ENCODE data around the gene COA7.
"Not testable (repeated sequence)": the region's sequence is repeated elsewhere in the genome, so short reads cannot be mapped to it uniquely, and the experiment has no call there.

The COA7 gene

GRCh38 chr1:52697795-52698674 lies at the start of gene COA7:
TSS of gene COA7 (minus strand) at chr1:52698347. CDS start at chr1:52698326, 21 bp downstream.
- peak; percentile 12 for DNase-seq (ENCODE audit: low read depth, low spot score)

- no peak for DNase-seq (ENCODE audit: low read depth, low spot score)
Measured at GRCh38 chr1:52747450-52747849, 49.3 kb upstream of the COA7 start.

GRCh38 chr1:52746189-52746588 lies 48.0 kb upstream of the COA7 start:
- no peak for DNase-seq (ENCODE audit: low read depth, low spot score)

- no peak for DNase-seq (ENCODE audit: low read depth, low spot score)
Measured at GRCh38 chr1:52741259-52741658, 43.1 kb upstream of the COA7 start.

GRCh38 chr1:52739699-52740467 lies 41.7 kb upstream of the COA7 start:
- no peak for DNase-seq (ENCODE audit: low read depth, low spot score)

DNA sequence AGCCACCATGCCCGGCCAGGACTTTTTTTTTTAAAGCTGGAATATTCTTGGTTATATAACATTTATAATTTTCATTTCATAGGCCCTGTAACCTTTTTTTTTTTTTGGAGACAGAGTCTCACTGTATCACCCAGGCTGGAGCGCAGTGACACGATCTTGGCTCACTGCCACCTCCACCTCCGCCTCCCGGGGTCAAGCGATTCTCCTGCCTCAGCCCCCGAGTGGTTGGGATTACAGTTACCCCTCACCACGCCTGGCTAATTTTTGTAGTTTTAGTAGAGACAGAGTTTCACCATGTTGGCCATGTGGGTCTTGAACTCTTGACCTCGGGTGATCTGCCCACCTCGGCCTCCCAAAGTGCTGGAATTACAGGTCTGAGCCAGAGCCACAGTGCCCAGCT lies 40.7 kb upstream of the COA7 start:
- DNase-seq (ENCODE audit: low read depth, low spot score) = no peak

GRCh38 chr1:52738148-52738547 lies 40.0 kb upstream of the COA7 start:
- no peak for DNase-seq (ENCODE audit: low read depth, low spot score)

- DNase-seq (ENCODE audit: low read depth, low spot score) = not testable (repeated sequence)
Measured at GRCh38 chr1:52735371-52735770, 37.2 kb upstream of the COA7 start.

DNA sequence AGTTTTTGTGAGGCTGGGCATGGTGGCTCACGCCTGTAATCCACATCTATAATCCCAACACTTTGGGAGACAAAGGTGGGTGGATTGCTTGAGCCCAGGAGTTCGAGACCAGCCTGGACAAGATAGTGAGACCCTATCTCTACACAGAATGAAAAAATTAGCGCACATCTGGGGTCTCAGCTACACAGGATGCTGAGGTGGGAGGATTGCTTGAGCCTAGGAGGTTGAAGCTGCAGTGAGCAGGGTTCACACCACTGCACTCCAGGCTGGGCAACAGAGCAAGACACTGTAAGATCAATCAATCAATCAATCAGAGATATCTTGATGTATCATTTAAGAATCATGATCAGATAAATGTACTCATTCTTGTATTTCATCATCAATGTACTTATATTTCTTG lies 35.2 kb upstream of the COA7 start:
- DNase-seq (ENCODE audit: low read depth, low spot score) = no peak

DNA sequence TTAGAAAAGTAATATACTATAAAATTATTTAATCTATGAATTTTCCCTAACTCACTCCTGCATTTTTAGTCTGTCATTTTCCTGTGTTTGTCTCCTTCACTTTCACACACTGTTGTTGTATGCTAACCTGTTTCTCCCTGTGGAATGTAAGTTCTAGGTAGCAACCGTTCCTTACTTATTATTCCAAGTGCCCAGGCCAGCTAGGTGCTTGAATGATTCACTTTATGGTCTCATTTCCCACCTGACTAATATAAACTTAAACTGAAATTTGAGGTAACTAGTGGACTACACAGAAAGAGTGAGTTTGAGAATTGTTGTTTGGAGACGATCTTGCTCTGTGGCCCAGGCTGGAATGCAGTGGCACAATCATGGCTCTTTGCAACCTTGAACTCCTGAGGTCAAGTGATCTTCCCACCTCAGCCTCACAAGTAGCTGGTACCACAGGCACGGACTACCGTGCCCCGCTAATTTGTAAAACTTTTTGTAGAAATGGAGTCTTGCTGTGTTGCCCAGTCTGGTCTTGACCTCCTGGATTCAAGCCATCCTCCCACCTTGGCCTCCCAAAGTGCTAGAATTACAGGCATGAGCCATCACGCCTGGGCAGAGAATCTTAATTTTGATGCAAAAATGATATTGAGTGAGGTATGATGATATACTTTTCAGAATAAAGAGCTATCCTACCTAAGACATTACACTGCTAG lies 30.0 kb upstream of the COA7 start:
- DNase-seq (ENCODE audit: low read depth, low spot score) = no peak

DNA sequence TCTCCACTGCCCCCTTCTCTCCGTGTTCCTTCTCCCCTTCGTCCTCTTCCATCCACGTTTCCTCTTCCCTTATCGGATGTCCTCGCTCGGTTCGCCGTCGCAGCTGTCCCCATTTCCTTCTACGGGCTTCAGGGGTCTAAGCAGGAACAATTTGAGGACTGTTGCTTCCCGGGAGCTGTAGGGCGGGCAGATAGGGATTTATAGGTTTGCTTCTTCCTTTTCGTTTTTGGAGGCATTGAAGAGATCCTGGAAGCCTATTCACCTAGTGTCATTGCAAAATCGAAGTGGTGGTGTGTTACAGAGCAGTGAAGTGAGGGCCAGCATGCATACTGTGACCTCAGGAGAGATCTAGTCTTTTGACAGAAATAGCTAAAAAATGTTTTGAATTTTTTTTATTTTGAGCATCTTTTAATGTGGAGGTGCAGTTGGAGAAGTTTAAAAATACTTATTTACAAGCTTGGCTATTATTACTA lies 29.0 kb upstream of the COA7 start:
- DNase-seq (ENCODE audit: low read depth, low spot score) = no peak

DNA sequence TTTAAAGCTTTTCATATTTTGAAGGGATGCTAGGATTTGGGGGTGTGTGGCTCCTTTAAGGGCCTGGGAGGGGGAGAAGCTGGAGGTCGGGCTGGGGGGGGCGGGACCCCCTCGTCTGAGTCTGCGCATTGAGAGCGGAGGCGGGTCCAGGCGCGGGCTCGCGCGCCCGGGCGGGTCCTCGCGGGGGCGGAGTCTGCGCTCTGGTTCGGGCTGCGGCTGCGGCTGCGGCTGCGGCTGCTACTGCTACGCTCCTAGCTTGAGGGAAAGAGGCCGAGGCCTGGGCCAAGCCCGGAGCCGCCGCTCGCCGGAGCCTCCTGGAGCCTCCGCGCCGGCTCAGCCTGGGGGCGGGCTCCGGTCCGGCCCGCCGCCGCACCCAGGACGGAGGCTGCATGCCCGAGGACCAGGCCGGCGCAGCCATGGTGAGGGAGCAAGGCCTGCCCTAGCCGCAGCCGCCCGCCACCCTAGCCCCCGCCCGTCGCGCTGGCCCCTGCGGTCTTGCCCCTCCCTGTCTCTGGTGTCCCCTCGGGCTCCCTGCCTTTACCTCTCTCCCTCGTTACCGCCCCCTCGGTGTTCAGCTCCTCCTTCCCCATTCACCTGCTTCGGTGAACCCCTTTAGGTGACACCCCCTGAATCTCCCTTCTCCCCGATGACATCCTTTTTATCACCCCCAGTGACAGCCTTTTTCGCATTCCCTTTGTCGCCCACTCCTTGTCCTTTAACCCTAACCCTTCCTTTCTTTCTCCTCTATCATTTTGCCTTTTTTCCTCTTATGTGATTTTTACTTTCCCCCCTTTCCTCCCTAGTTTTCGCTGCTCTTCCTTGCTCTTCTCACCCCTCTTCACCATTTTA lies 28.3 kb upstream of the COA7 start, which contains the start of gene ZYG11B:
TSS of gene ZYG11B (plus strand) at position 189 of the 849 bp plus-strand sequence. CDS start at position 390, 201 bp downstream.
- DNase-seq (ENCODE audit: low read depth, low spot score) = peak; percentile 9

- DNase-seq (ENCODE audit: low read depth, low spot score) = no peak
Measured at GRCh38 chr1:52725903-52726264, 27.7 kb upstream of the COA7 start.

- no peak for DNase-seq (ENCODE audit: low read depth, low spot score)
Measured at GRCh38 chr1:52723260-52723659, 25.1 kb upstream of the COA7 start.

GRCh38 chr1:52715296-52715695 lies 17.1 kb upstream of the COA7 start:
- DNase-seq (ENCODE audit: low read depth, low spot score) = not testable (repeated sequence)

GRCh38 chr1:52713590-52713989 lies 15.4 kb upstream of the COA7 start:
- no peak for DNase-seq (ENCODE audit: low read depth, low spot score)

DNA sequence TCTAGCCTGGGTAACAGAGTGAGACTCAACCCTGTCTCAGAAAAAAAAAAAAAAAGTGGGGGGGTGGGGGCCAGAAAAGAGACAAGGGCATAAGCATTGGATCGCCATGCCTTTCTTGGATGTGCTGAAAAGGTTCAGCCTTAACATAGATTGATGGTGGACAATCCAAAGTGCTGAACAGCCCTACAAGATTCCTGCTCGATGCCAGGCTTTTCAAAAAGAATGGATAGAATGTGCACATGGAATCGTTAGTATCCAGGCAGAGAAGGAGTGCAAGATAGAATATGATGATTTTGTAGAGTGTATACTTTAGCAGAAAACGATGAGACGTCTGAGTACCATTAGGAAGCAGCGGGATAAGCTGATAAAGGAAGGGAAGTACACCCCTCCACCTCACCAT lies 10.9 kb upstream of the COA7 start:
- DNase-seq (ENCODE audit: low read depth, low spot score) = no peak

DNA sequence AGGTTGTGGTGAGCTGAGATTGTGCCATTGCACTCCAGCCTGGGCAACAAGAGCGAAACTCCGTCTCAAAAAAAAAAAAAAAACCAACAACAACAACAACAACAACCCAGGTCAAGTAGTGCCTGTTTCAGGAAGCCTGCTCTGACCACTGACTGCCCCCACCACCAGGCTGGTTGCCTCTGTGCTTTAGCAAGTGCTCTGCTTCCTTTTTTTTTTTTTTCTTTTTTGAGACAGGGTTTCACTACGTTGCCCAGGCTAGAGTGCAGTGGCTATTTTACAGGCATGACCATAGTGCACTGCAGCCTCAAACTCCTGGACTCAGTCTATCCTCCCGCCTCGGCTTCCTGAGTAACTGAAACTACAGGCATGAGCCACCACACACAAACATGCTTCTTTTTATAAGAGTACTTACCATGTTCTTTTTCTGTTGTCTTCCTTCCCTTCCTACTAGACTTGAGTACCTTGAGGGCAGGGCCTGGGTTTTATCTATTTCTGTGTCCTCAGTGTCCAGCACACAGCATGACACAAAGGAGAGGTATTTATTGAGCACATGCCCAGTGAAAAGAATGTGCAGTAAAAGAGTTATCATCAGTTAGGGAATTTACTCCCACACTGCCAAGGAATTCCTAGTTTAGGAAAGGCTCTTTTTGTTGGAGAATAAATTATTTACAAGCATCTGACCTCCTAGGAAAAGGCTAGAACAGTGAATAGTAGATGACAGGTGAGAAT lies 9.9 kb upstream of the COA7 start:
- no peak for DNase-seq (ENCODE audit: low read depth, low spot score)

GRCh38 chr1:52706941-52707926 lies 9.1 kb upstream of the COA7 start:
- no peak for DNase-seq (ENCODE audit: low read depth, low spot score)
